GM10266 (cell line): Measurements from ENCODE around the gene CAV3.

Source experiments
- DNase-seq: peaks from one replicate; pipeline ENCODE4 v3.0.0; 2012; ENCODE audit errors: extremely low spot score
- CTCF ChIP-seq: IDR thresholded peaks from 2 replicates; pipeline ENCODE4 v1.5.1; 2012; ENCODE audit warnings: mild to moderate bottlenecking, low read depth; ENCODE audit not compliant: control insufficient read depth, insufficient read depth; ENCODE audit errors: missing control alignments

CAV3 gene

GRCh38 chr3:8780279-8780678 is 46.7 kb downstream of the CAV3 start:
- TF ChIP-seq CTCF, result no peak
- DNase-seq, result no peak

GRCh38 chr3:8784676-8785435 is 51.3 kb downstream of the CAV3 start:
- no peak for TF ChIP-seq CTCF
- DNase-seq, result no peak

GRCh38 chr3:8790529-8790928 is 56.9 kb downstream of the CAV3 start:
- no peak for TF ChIP-seq CTCF
- DNase-seq, result no peak

- TF ChIP-seq CTCF, result no peak
- no peak for DNase-seq
Measured at GRCh38 chr3:8793242-8793641, 59.6 kb downstream of the CAV3 start.

GRCh38 chr3:8794247-8794646 is 60.6 kb downstream of the CAV3 start:
- no peak for DNase-seq
- TF ChIP-seq CTCF, result no peak
